HepG2 (cell line): ENCODE data around the gene MYO7B. TPM values are rescaled to one million over a fixed set of nuclear protein-coding genes. Genes with fewer than 3 reads are reported as not detected.

ENCODE experiments used
- AKNA ChIP-seq: sonication (generic); formaldehyde crosslinking; IDR thresholded peaks from 2 replicates; pipeline ENCODE4 v1.4.0; 2020; ENCODE audit warnings: missing genetic modification reagents, borderline replicate concordance
- CBFB ChIP-seq: sonication (generic); formaldehyde crosslinking; IDR thresholded peaks from 2 replicates; pipeline ENCODE4 v1.4.0; 2020; ENCODE audit warnings: missing genetic modification reagents
- CSRNP2 ChIP-seq: sonication (generic); formaldehyde crosslinking; conservative IDR thresholded peaks from 2 replicates; pipeline ENCODE4 v1.8.0; 2022; ENCODE audit warnings: low read depth, missing genetic modification reagents
- FOXK2 ChIP-seq: fragments of 450-650 bp; IDR thresholded peaks from 2 replicates; pipeline ENCODE4 v1.6.1; 2016
- NCOR1 ChIP-seq: fragments of 200-600 bp; sonication (generic); IDR thresholded peaks from 2 replicates; pipeline ENCODE4 v1.7.0; 2017; ENCODE audit warnings: antibody characterized with exemption, low read length, borderline replicate concordance
- PLSCR1 ChIP-seq: sonication (generic); formaldehyde crosslinking; IDR thresholded peaks from 2 replicates; pipeline ENCODE4 v1.5.0; 2020; ENCODE audit warnings: missing genetic modification reagents, mild to moderate bottlenecking, borderline replicate concordance
- RAD21 ChIP-seq: fragments of 450-650 bp; formaldehyde crosslinking; IDR thresholded peaks from 2 replicates; pipeline ENCODE4 v1.5.0; 2020; ENCODE audit warnings: mild to moderate bottlenecking
- RFX5 ChIP-seq: IDR thresholded peaks from 2 replicates; pipeline ENCODE4 v1.6.1; 2011; ENCODE audit warnings: low read depth, low read length, improper control_type of control experiment
- SALL1 ChIP-seq: sonication (generic); formaldehyde crosslinking; IDR thresholded peaks from 2 replicates; pipeline ENCODE4 v1.8.0; 2022; ENCODE audit warnings: mild to moderate bottlenecking, missing genetic modification reagents
- SOX5 ChIP-seq: IDR thresholded peaks from 2 replicates; pipeline ENCODE4 v1.6.1; 2016; ENCODE audit warnings: borderline replicate concordance
- TEAD3 ChIP-seq: optimal IDR thresholded peaks from 2 replicates; pipeline ENCODE3; 2016; ENCODE audit warnings: borderline replicate concordance
- TERF1 ChIP-seq: sonication (generic); formaldehyde crosslinking; IDR thresholded peaks from 2 replicates; pipeline ENCODE4 v1.8.0; 2022; ENCODE audit warnings: mild to moderate bottlenecking, missing genetic modification reagents, moderate library complexity
- YEATS2 ChIP-seq: sonication (generic); formaldehyde crosslinking; IDR thresholded peaks from 2 replicates; pipeline ENCODE4 v1.4.0; 2020; ENCODE audit warnings: missing genetic modification reagents, borderline replicate concordance
- YEATS4 ChIP-seq: sonication (generic); formaldehyde crosslinking; IDR thresholded peaks from 2 replicates; pipeline ENCODE4 v1.4.0; 2020; ENCODE audit warnings: missing genetic modification reagents, borderline replicate concordance
- ZBTB1 ChIP-seq: sonication (generic); formaldehyde crosslinking; IDR thresholded peaks from 2 replicates; pipeline ENCODE4 v1.4.0; 2020; ENCODE audit warnings: missing genetic modification reagents, borderline replicate concordance
- ZFP1 ChIP-seq: IDR thresholded peaks from 2 replicates; pipeline ENCODE4 v1.6.1; 2016
- ZNF615 ChIP-seq: sonication (generic); formaldehyde crosslinking; IDR thresholded peaks from 2 replicates; pipeline ENCODE4 v1.5.0; 2020; ENCODE audit warnings: mild to moderate bottlenecking, missing genetic modification reagents, borderline replicate concordance
- ZNF652 ChIP-seq: IDR thresholded peaks from 2 replicates; pipeline ENCODE4 v1.6.1; 2016; ENCODE audit warnings: low read depth, borderline replicate concordance
- ZNF672 ChIP-seq: sonication (generic); formaldehyde crosslinking; IDR thresholded peaks from 2 replicates; pipeline ENCODE4 v1.8.1; 2022; ENCODE audit warnings: missing genetic modification reagents
- ZNF839 ChIP-seq: sonication (generic); formaldehyde crosslinking; IDR thresholded peaks from 2 replicates; pipeline ENCODE4 v1.4.0; 2020; ENCODE audit warnings: missing genetic modification reagents, mild to moderate bottlenecking, borderline replicate concordance
- polyA plus RNA-seq, 8 experiments: library from polyadenylated mRNA; depleted of rRNA in 3 of 8; stranded (reverse) in 7 of 8; unstranded in 1 of 8; fragments of >200 nt; fragmentation: Illumina TruSeq in 4 of 8; extraction: Trizol in 4 of 8; gene quantifications; 2 replicates each; pipeline versions ENCODE4 v1.2.1 to v1.2.3, GENCODE V29; 2011 to 2016; ENCODE audit warnings: low read depth in 4 of 8, missing spikeins in 1 of 8, mixed read lengths in 1 of 8; ENCODE audit not compliant: insufficient read depth in 1 of 8
- total RNA-seq, 5 experiments: library from RNA; depleted of rRNA; stranded (reverse); fragments of >200 nt; fragmentation: Illumina TruSeq; extraction: Trizol; gene quantifications; 2 replicates each; pipeline ENCODE4 v1.2.3, GENCODE V29; 2016; ENCODE audit warnings: low read depth in 1 of 5

Gene MYO7B
- total and polyA plus RNA-seq, 2 of the 13 experiments (the other 11 are each of a cell fraction or from before 2014, with no cell fraction given), result not detected

- TF ChIP-seq AKNA (CRISPR knock-in tag) (no peak), CSRNP2 (no peak), ZNF839 (CRISPR knock-in tag) (no peak), TEAD3 (no peak), NCOR1 (no peak), TERF1 (CRISPR knock-in tag) (no peak), YEATS2 (CRISPR knock-in tag) (no peak), RFX5 (no peak), FOXK2 (no peak), RAD21 (peak; percentile 46; the same call in 1 of the 2 replicates), ZNF652 (CRISPR knock-in tag) (no peak), PLSCR1 (CRISPR knock-in tag) (no peak), SOX5 (CRISPR knock-in tag) (no peak), CBFB (CRISPR knock-in tag) (peak; percentile 56; the same call in 1 of the 2 replicates), SALL1 (CRISPR knock-in tag) (peak; percentile 63), ZNF672 (CRISPR knock-in tag) (no peak), ZFP1 (CRISPR knock-in tag) (no peak), YEATS4 (peak; percentile 54; the same call in 1 of the 2 replicates), ZBTB1 (CRISPR knock-in tag) (no peak), ZNF615 (CRISPR knock-in tag) (no peak)
Observed at GRCh38 chr2:127640082-127641072, 104.9 kb downstream of the MYO7B start (continued).
